ENCODE results near the gene WDR88. TPM values are rescaled to one million over a fixed set of nuclear protein-coding genes. Genes with fewer than 3 reads are reported as not detected.

The WDR88 gene
- total and polyA plus RNA-seq, 2 of the 8 experiments (the other 6 are each of a cell fraction or from before 2014, with no cell fraction given), result not detected

DNA sequence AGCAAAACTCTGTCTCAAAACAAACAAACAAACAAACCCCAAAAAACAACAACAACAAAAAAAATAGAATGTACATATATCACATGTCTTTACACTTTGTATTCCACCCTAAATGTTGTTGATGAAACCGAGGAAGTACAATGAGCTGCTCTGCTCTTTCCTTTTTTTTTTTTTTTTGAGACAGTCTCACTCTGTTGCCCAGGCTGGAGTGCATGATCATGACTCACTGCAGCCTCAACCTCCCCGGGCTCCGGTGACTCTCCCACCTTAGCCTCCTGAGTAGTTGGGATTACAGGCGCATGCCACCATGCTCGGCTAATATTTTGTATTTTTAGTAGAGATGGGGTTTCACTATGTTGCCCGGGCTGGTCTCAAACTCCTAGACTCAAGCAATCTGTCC is 31.6 kb downstream of the WDR88 start:
- no peak overlapping the region for H3K27ac ChIP-seq (ENCODE audit: low read depth, low read length)
- no peak overlapping the region for H3K4ac ChIP-seq (replicated peaks; ENCODE audit: insufficient read length, low read depth, low read length)
- POLR2A ChIA-PET (ENCODE audit: partially characterized antibody), result interaction anchor here (0.6 to 1.6 kb wide), 3 partner anchors 13 to 286 kb away, joined by 3 to 4 read pairs (median 4); no protein-coding TSS in a partner anchor
- H2BK5ac ChIP-seq (ENCODE audit: low read depth, low read length), result no peak overlapping the region
- H3K23ac ChIP-seq (ENCODE audit: insufficient read length), result no peak overlapping the region
- CTCF ChIA-PET (ENCODE audit: partially characterized antibody), result interaction anchor here (0.7 to 4.2 kb wide), 4 partner anchors 13 to 1877 kb away, joined by 3 to 19 read pairs (median 5); no protein-coding TSS in a partner anchor
- no peaks in the 10 kb centered on the region for H3K79me2 ChIP-seq (ENCODE audit: control insufficient read depth in 1 of 2, insufficient read depth in 2 of 2, low read length in 2 of 2)
- no peak overlapping the region for H3K4me2 ChIP-seq (ENCODE audit: insufficient read depth in 1 of 2, low read depth in 2 of 2, low read length in 2 of 2)
- no peak overlapping the region for H3K14ac ChIP-seq (ENCODE audit: insufficient read length)
- no peak overlapping the region for H3K9ac ChIP-seq (replicated peaks in 1 of 4; ENCODE audit: extremely low read depth in 1 of 4, low read depth in 3 of 4, low read length in 3 of 4)
- no peak overlapping the region for H2BK15ac ChIP-seq (ENCODE audit: low read length)
- H2AFZ ChIP-seq (ENCODE audit: low read length), result no peak overlapping the region
- no peak for TF ChIP-seq CHD1 (IDR thresholded peaks at IDR 0.05; ENCODE audit: low read depth, low read length)
- no peak for TF ChIP-seq SP4 (IDR thresholded peaks at IDR 0.05; ENCODE audit: low read length)
- no peak for TF ChIP-seq MAFK (IDR thresholded peaks at IDR 0.05; ENCODE audit: low read depth, low read length)
- TF ChIP-seq GABPA (IDR thresholded peaks at IDR 0.05; ENCODE audit: borderline replicate concordance, insufficient read depth, low read length), result no peak
- no peak for TF ChIP-seq RXRA (IDR thresholded peaks at IDR 0.05; ENCODE audit: insufficient read depth, low read depth, low read length)
- TF ChIP-seq SIX5 (IDR thresholded peaks at IDR 0.05; ENCODE audit: low read depth, low read length), result no peak
- TF ChIP-seq TAF1 (IDR thresholded peaks at IDR 0.05; ENCODE audit: low read depth, low read length), result no peak
- TF ChIP-seq, protein P1, sequence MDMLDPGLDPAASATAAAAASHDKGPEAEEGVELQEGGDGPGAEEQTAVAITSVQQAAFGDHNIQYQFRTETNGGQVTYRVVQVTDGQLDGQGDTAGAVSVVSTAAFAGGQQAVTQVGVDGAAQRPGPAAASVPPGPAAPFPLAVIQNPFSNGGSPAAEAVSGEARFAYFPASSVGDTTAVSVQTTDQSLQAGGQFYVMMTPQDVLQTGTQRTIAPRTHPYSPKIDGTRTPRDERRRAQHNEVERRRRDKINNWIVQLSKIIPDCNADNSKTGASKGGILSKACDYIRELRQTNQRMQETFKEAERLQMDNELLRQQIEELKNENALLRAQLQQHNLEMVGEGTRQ (IDR thresholded peaks at IDR 0.05; ENCODE audit: low read length), result no peak
- TF ChIP-seq POLR2A (IDR thresholded peaks at IDR 0.05; ENCODE audit: control extremely low read depth in 1 of 2, low read depth in 2 of 2, low read length in 2 of 2), result no peak
- TF ChIP-seq JUND (IDR thresholded peaks at IDR 0.05; ENCODE audit: low read length), result no peak
- no peaks in the 10 kb centered on the region for H3K27me3 ChIP-seq (replicated peaks in 1 of 4; ENCODE audit: control insufficient read depth in 3 of 4, extremely low read depth in 1 of 4, insufficient read depth in 3 of 4, low read length in 3 of 4)
- no peak overlapping the region for H3K4me3 ChIP-seq (ENCODE audit: extremely low read depth in 1 of 4, insufficient read depth in 2 of 4, low read depth in 3 of 4, low read length in 4 of 4)
- no peaks in the 10 kb centered on the region for H3K4me1 ChIP-seq (replicated peaks in 1 of 4; ENCODE audit: control insufficient read depth in 3 of 4, insufficient read depth in 4 of 4, low read length in 3 of 4)
- no peak overlapping the region for H2AK5ac ChIP-seq (ENCODE audit: low read depth, low read length)
- no peak overlapping the region for H3K56ac ChIP-seq (replicated peaks; ENCODE audit: insufficient read length, low read depth, low read length)
- H4K8ac ChIP-seq (ENCODE audit: extremely low read depth, insufficient read depth, low read length), result no peak overlapping the region
- H2BK120ac ChIP-seq (replicated peaks; ENCODE audit: low read depth, low read length), result no peak overlapping the region
- no peak overlapping the region for H2BK20ac ChIP-seq (ENCODE audit: low read length)
- no peak overlapping the region for H2BK12ac ChIP-seq (ENCODE audit: low read depth, low read length)
- DNase-seq (ENCODE audit: low read depth in 1 of 2, low spot score in 2 of 2) (no peak), FAIRE-seq (no peak)
- H3K9me3 ChIP-seq (ENCODE audit: insufficient read depth in 2 of 2, low read depth in 1 of 2, low read length in 1 of 2), result peaks cover 0 to 9% of the 10 kb centered on the region in 2 experiments; a peak in 1 of 4 replicates
- H4K5ac ChIP-seq (ENCODE audit: insufficient read length, low read depth, low read length), result no peak overlapping the region
- H4K20me1 ChIP-seq (replicated peaks in 1 of 2; ENCODE audit: control insufficient read depth in 1 of 2, insufficient read depth in 2 of 2, low read length in 2 of 2), result no peaks in the 10 kb centered on the region
- no peaks in the 10 kb centered on the region for H3K36me3 ChIP-seq (ENCODE audit: control insufficient read depth in 2 of 4, insufficient read depth in 4 of 4, low read length in 3 of 4)
- no peak overlapping the region for H3K18ac ChIP-seq (ENCODE audit: extremely low read depth, low read length)
- H4K91ac ChIP-seq (replicated peaks; ENCODE audit: insufficient read length, low read length), result no peak overlapping the region
- H3K23me2 ChIP-seq (ENCODE audit: low read depth, low read length), result no peaks in the 10 kb centered on the region; the same call in 1 of the 2 replicates
- no peaks in the 10 kb centered on the region for H3K79me1 ChIP-seq (ENCODE audit: low read depth, low read length)
- WGBS, 2 experiments (ENCODE audit: extremely low coverage in 1 of 2, insufficient coverage in 1 of 2, insufficient read length in 1 of 2, insufficient replicate concordance in 2 of 2, low coverage in 1 of 2, low lambda C conversion rate in 2 of 2, missing lambda C conversion rate in 1 of 2), result 87% methylated on average over 6 of the region's 6 CpGs; no CpG with 5 or more reads in 1 of the 2 experiments

Measured in H1 (cell line).